Measurements from ENCODE around the gene TSPEAR.

DNA sequence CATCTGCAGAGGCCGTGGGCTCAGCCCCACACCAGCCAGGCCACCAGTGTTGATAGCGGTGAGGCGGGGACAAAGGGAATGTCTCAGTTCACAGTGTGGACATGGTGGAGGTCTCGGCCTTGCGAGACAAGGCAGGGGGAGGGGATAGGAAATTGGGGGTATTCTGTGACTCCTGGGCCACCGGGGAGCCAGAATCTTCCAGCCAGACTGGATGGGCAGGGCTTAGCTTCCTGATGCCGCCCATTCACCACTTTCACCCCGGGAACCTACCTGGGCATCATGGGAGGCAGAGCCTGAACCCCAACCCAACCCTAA lies 251.0 kb downstream of the TSPEAR start:
- TF ChIP-seq CTCF (IDR thresholded peaks at IDR 0.05; ENCODE audit: insufficient read depth, low read length, poor library complexity, severe bottlenecking) (no peak), EZH2phosphoT487 (conservative IDR thresholded peaks at IDR 0.05; ENCODE audit: low read length) (no peak)

Data from SU-DHL-6 (cell line).